CD14-positive monocyte (primary cell): ENCODE data around the gene EGFLAM. TPM values are rescaled to one million over a fixed set of nuclear protein-coding genes. Genes with fewer than 3 reads are reported as not detected.

Experiments used
- DNase-seq, 3 donors: peaks; one replicate each; pipeline ENCODE4 v3.0.0-alpha.2; 2011 to 2022
- H2AFZ ChIP-seq: 2 replicates; pipeline ENCODE4 v1.6.0; 2012; ENCODE audit warnings: mild to moderate bottlenecking, low read depth, low read length, inconsistent platforms; ENCODE audit not compliant: insufficient read depth, poor library complexity, severe bottlenecking
- H3K27ac ChIP-seq, 2 donors: 1 replicate in 1 of 2; 2 replicates in 1 of 2; pipeline ENCODE4 v1.5.1; 2012 to 2013; ENCODE audit warnings: low read length in 2 of 2, control low read depth in 1 of 2, inconsistent platforms in 1 of 2, low read depth in 1 of 2, mild to moderate bottlenecking in 1 of 2
- H3K27me3 ChIP-seq, 2 donors: one replicate each; pipeline versions ENCODE4 v1.6.0 to v1.6.1; 2011 to 2013; ENCODE audit warnings: low read length in 2 of 2; ENCODE audit not compliant: control insufficient read depth in 2 of 2, insufficient read depth in 2 of 2
- H3K36me3 ChIP-seq, 2 donors: replicated peaks in 1 of 2; 1 replicate in 1 of 2; 2 replicates in 1 of 2; pipeline versions ENCODE4 v1.5.1 to v1.6.1; 2012 to 2013; ENCODE audit warnings: low read length in 2 of 2, control low read depth in 1 of 2, inconsistent platforms in 1 of 2, mild to moderate bottlenecking in 1 of 2; ENCODE audit not compliant: insufficient read depth in 2 of 2, control insufficient read depth in 1 of 2
- H3K4me1 ChIP-seq, 2 donors: 1 replicate in 1 of 2; 2 replicates in 1 of 2; pipeline versions ENCODE4 v1.5.1 to v1.6.1; 2012 to 2013; ENCODE audit warnings: low read length in 2 of 2, control low read depth in 1 of 2, inconsistent platforms in 1 of 2, mild to moderate bottlenecking in 1 of 2, moderate library complexity in 1 of 2; ENCODE audit not compliant: insufficient read depth in 2 of 2, control insufficient read depth in 1 of 2
- H3K4me2 ChIP-seq: replicated peaks from 2 replicates; pipeline ENCODE3; 2012; ENCODE audit warnings: low read length, moderate library complexity, mild to moderate bottlenecking; ENCODE audit not compliant: poor library complexity, severe bottlenecking; ENCODE audit errors: extremely low read depth
- H3K4me3 ChIP-seq, 3 experiments: fragments of 200-600 bp in 1 of 3; sonication (generic) in 1 of 3; replicated peaks in 1 of 3; 1 replicate in 2 of 3; 2 replicates in 1 of 3; pipeline ENCODE4 v1.5.1; 2011 to 2013; ENCODE audit warnings: low read length in 3 of 3, mild to moderate bottlenecking in 3 of 3, control low read depth in 2 of 3, low read depth in 2 of 3, inconsistent platforms in 1 of 3, moderate library complexity in 1 of 3
- H3K79me2 ChIP-seq: 2 replicates; pipeline ENCODE4 v1.6.0; 2012; ENCODE audit warnings: mild to moderate bottlenecking, control low read depth, inconsistent platforms, low read length, moderate library complexity; ENCODE audit not compliant: insufficient read depth
- H3K9ac ChIP-seq: 2 replicates; pipeline ENCODE4 v1.6.0; 2017; ENCODE audit warnings: low read length, mild to moderate bottlenecking; ENCODE audit not compliant: insufficient read depth, poor library complexity, severe bottlenecking
- H3K9me3 ChIP-seq, 2 donors: replicated peaks in 1 of 2; 1 replicate in 1 of 2; 2 replicates in 1 of 2; pipeline versions ENCODE4 v1.5.1 to v1.6.1; 2012 to 2013; ENCODE audit warnings: low read length in 2 of 2, control low read depth in 1 of 2; ENCODE audit not compliant: control insufficient read depth in 1 of 2, insufficient read depth in 1 of 2
- H4K20me1 ChIP-seq: 2 replicates; pipeline ENCODE4 v1.6.0; 2012; ENCODE audit warnings: mild to moderate bottlenecking, low read length, control low read depth, moderate library complexity; ENCODE audit not compliant: insufficient read depth
- H3K27ac Mint-ChIP-seq, 7 donors: one replicate each; pipeline ENCODE4 v1.8.0; 2020; ENCODE audit warnings: mild to moderate bottlenecking in 7 of 7, mixed read lengths in 7 of 7, moderate library complexity in 6 of 7, inconsistent platforms in 2 of 7
- H3K27me3 Mint-ChIP-seq, 3 donors: one replicate each; pipeline ENCODE4 v1.8.0; 2021 to 2022; ENCODE audit warnings: low read depth in 3 of 3, mild to moderate bottlenecking in 3 of 3, mixed read lengths in 3 of 3, moderate library complexity in 3 of 3, inconsistent platforms in 1 of 3
- H3K36me3 Mint-ChIP-seq, 2 donors: one replicate each; pipeline ENCODE4 v1.8.0; 2020; ENCODE audit warnings: mixed read lengths in 2 of 2, inconsistent platforms in 1 of 2, mild to moderate bottlenecking in 1 of 2
- H3K4me1 Mint-ChIP-seq: one replicate; pipeline ENCODE4 v1.8.0; 2020; ENCODE audit warnings: mild to moderate bottlenecking, mixed read lengths
- H3K4me3 Mint-ChIP-seq, 2 donors: one replicate each; pipeline ENCODE4 v1.8.0; 2020; ENCODE audit warnings: mild to moderate bottlenecking in 2 of 2, mixed read lengths in 2 of 2, moderate library complexity in 1 of 2
- H3K9me3 Mint-ChIP-seq, 7 donors: one replicate each; pipeline ENCODE4 v1.8.0; 2020 to 2022; ENCODE audit warnings: mixed read lengths in 7 of 7, mild to moderate bottlenecking in 6 of 7, moderate library complexity in 6 of 7, inconsistent platforms in 2 of 7
- CTCF ChIP-seq: fragments of 200-600 bp; IDR thresholded peaks from one replicate; pipeline ENCODE4 v1.8.0; 2022; ENCODE audit warnings: antibody characterized with exemption, mild to moderate bottlenecking
- WGBS: methylation state at CpG from one replicate; pipeline ENCODE4 v1.1.5; 2013; ENCODE audit warnings: missing lambda C conversion rate; ENCODE audit not compliant: insufficient coverage; 5-methylcytosine and 5-hydroxymethylcytosine counted together
- intact Hi-C, 2 donors: fragments of 100-400 bp; cut with micrococcal nuclease; formaldehyde crosslinking; loops; one replicate each; pipeline versions ENCODE4 v1.15.0 to v1.15.1; 2023
- polyA plus RNA-seq, 3 donors: library from polyadenylated mRNA; depleted of rRNA in 1 of 3; unstranded in 2 of 3; stranded (reverse) in 1 of 3; fragments of 300-500 nt in 2 of 3; fragments of >200 nt in 1 of 3; fragmentation: Illumina TruSeq in 2 of 3; gene quantifications; 1 replicate in 2 of 3; 2 replicates in 1 of 3; pipeline ENCODE4 v1.2.3, GENCODE V29; 2012 to 2021

Gene EGFLAM
- polyA plus RNA-seq, 3 donors: not detected

- Histone ChIP-seq H2AFZ (no peak overlapping the region), H3K4me3 (no peak overlapping the region), H3K9me3 (no peaks in the 10 kb centered on the region), H3K27ac (no peak overlapping the region), H3K9ac (no peak overlapping the region), H3K36me3 (no peaks in the 10 kb centered on the region), H3K4me1 (no peaks in the 10 kb centered on the region), H3K27me3 (peaks cover 6 to 11% of the 10 kb centered on the region in 2 donors), H3K4me2 (no peak overlapping the region), H3K79me2 (no peaks in the 10 kb centered on the region), H4K20me1 (no peaks in the 10 kb centered on the region)
- no peak for DNase-seq
- Mint-ChIP-seq H3K36me3 (no peaks in the 10 kb centered on the region), H3K4me3 (no peak overlapping the region), H3K4me1 (no peaks in the 10 kb centered on the region), H3K9me3 (peaks cover 0 to 8% (median 0%) of the 10 kb centered on the region in 7 donors), H3K27ac (peak overlapping the region in 1 of 7 donors; percentile 7), H3K27me3 (peaks cover 6 to 23% (median 17%) of the 10 kb centered on the region in 3 donors)
- intact Hi-C loops: no loop called here
- no peak for TF ChIP-seq CTCF
- WGBS: 93% methylated on average over 3 of the region's 8 CpGs
Measured at GRCh38 chr5:38250763-38251448, 7.5 kb upstream of the EGFLAM start.

GRCh38 chr5:38253759-38254158, 4.6 kb upstream of the EGFLAM start:
- WGBS: no CpG with 5 or more reads among the region's 1 CpG
- Mint-ChIP-seq H3K9me3 (peaks cover 0 to 11% (median 5%) of the 10 kb centered on the region in 7 donors), H3K27ac (no peak overlapping the region), H3K4me3 (no peak overlapping the region), H3K27me3 (peaks cover 35 to 49% (median 44%) of the 10 kb centered on the region in 3 donors), H3K36me3 (no peaks in the 10 kb centered on the region), H3K4me1 (no peaks in the 10 kb centered on the region)
- DNase-seq: no peak
- no peak overlapping the region for H3K4me2 ChIP-seq
- no peaks in the 10 kb centered on the region for H4K20me1 ChIP-seq
- no peak overlapping the region for H3K4me3 ChIP-seq
- no peaks in the 10 kb centered on the region for H3K4me1 ChIP-seq
- H3K9ac ChIP-seq: no peak overlapping the region
- H3K36me3 ChIP-seq: no peaks in the 10 kb centered on the region
- H3K9me3 ChIP-seq: no peaks in the 10 kb centered on the region
- no peak overlapping the region for H2AFZ ChIP-seq
- peaks cover 34 to 39% of the 10 kb centered on the region in 2 donors for H3K27me3 ChIP-seq
- no peak for TF ChIP-seq CTCF
- H3K27ac ChIP-seq: no peak overlapping the region
- intact Hi-C loops: no loop called here
- H3K79me2 ChIP-seq: no peaks in the 10 kb centered on the region
